Osteoblast (primary cell): ENCODE results near the gene PAM. TPM values are rescaled to one million over a fixed set of nuclear protein-coding genes. Genes with fewer than 3 reads are reported as not detected.

Source experiments
- DNase-seq: peaks from one replicate; pipeline ENCODE4 v3.0.0; 2011; ENCODE audit warnings: low spot score, mixed read lengths; ENCODE audit not compliant: insufficient read length; ENCODE audit errors: missing footprints
- H2AFZ ChIP-seq: 2 replicates; pipeline ENCODE4 v1.6.0; 2011; ENCODE audit warnings: mild to moderate bottlenecking, low read length
- H3K27ac ChIP-seq: 2 replicates; pipeline ENCODE4 v1.5.1; 2011; ENCODE audit warnings: mild to moderate bottlenecking, low read depth, low read length, moderate library complexity
- H3K27me3 ChIP-seq: 2 replicates; pipeline ENCODE4 v1.6.0; 2012; ENCODE audit warnings: mild to moderate bottlenecking, control low read depth, inconsistent platforms, low read length, moderate library complexity; ENCODE audit not compliant: insufficient read depth
- H3K36me3 ChIP-seq: 2 replicates; pipeline ENCODE4 v1.5.1; 2011; ENCODE audit warnings: mild to moderate bottlenecking, low read length, control low read depth, moderate library complexity; ENCODE audit not compliant: insufficient read depth
- H3K4me1 ChIP-seq: 2 replicates; pipeline ENCODE4 v1.5.1; 2011; ENCODE audit warnings: mild to moderate bottlenecking, low read length, control low read depth, moderate library complexity; ENCODE audit not compliant: insufficient read depth
- H3K4me2 ChIP-seq: 2 replicates; pipeline ENCODE4 v1.6.0; 2011; ENCODE audit warnings: mild to moderate bottlenecking, low read length; ENCODE audit not compliant: insufficient read depth
- H3K4me3 ChIP-seq: fragments of 200-600 bp; sonication (generic); 3 replicates; pipeline ENCODE4 v1.5.1; 2012; ENCODE audit warnings: mild to moderate bottlenecking, low read length, inconsistent platforms; ENCODE audit not compliant: insufficient read depth
- H3K79me2 ChIP-seq: 2 replicates; pipeline ENCODE4 v1.6.0; 2012; ENCODE audit warnings: mild to moderate bottlenecking, low read length, control low read depth, inconsistent platforms; ENCODE audit not compliant: insufficient read depth
- H3K9me3 ChIP-seq: 2 replicates; pipeline ENCODE4 v1.5.1; 2011; ENCODE audit warnings: low read depth, low read length, control low read depth
- H4K20me1 ChIP-seq: 2 replicates; pipeline ENCODE4 v1.6.0; 2012; ENCODE audit warnings: mild to moderate bottlenecking, low read length, control low read depth; ENCODE audit not compliant: insufficient read depth
- CTCF ChIP-seq: IDR thresholded peaks from 2 replicates; pipeline ENCODE4 v1.5.1; 2011; ENCODE audit warnings: mild to moderate bottlenecking, low read depth, low read length, moderate library complexity; ENCODE audit errors: extremely low read depth
- total RNA-seq: library from RNA; depleted of rRNA; stranded (reverse); fragments of >200 nt; gene quantifications from 2 replicates; pipeline ENCODE4 v1.2.3, GENCODE V29; 2012

PAM gene
- total RNA-seq, 1 donor = 248 TPM

- Histone ChIP-seq H3K4me2 (no peak overlapping the region), H3K9me3 (no peaks in the 10 kb centered on the region), H2AFZ (no peak overlapping the region), H3K79me2 (no peaks in the 10 kb centered on the region), H3K4me1 (no peaks in the 10 kb centered on the region), H3K4me3 (no peak overlapping the region), H3K27me3 (no peaks in the 10 kb centered on the region), H4K20me1 (no peaks in the 10 kb centered on the region), H3K36me3 (peaks cover 8% of the 10 kb centered on the region), H3K27ac (no peak overlapping the region)
- TF ChIP-seq CTCF = no peak
- DNase-seq = no peak
Measured at GRCh38 chr5:102946414-102946813, 191.3 kb downstream of the PAM start.

GRCh38 chr5:102946971-102947370 is 191.9 kb downstream of the PAM start:
- no peak for TF ChIP-seq CTCF
- no peak overlapping the region for H3K27ac ChIP-seq
- DNase-seq = no peak
- no peak overlapping the region for H3K4me2 ChIP-seq
- no peaks in the 10 kb centered on the region for H4K20me1 ChIP-seq
- H3K79me2 ChIP-seq = no peaks in the 10 kb centered on the region
- H3K27me3 ChIP-seq = no peaks in the 10 kb centered on the region
- no peaks in the 10 kb centered on the region for H3K4me1 ChIP-seq
- no peak overlapping the region for H3K4me3 ChIP-seq
- H3K36me3 ChIP-seq = peaks cover 9% of the 10 kb centered on the region
- H2AFZ ChIP-seq = no peak overlapping the region
- H3K9me3 ChIP-seq = no peaks in the 10 kb centered on the region

DNA sequence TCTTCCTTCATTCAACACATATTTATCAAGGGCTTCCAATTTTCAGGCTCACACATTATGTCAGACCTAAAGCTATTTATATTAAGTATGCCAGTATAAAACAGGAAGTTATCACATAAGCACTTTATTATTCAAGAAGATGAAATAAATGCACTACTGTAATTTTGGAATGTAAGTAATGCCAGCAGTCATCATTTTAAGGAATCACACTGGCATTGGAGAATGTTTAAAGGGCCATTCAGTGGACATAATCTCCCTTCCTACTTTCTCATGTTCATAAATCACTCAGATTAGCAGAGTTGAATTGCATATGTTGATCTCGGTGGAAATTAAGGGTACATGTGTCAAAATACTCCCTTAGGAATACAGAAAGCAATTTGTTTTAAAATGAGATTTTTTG is 200.4 kb downstream of the PAM start:
- no peak for TF ChIP-seq CTCF
- Histone ChIP-seq H3K9me3 (no peaks in the 10 kb centered on the region), H3K36me3 (peaks cover 13% of the 10 kb centered on the region), H3K4me2 (no peak overlapping the region), H4K20me1 (no peaks in the 10 kb centered on the region), H2AFZ (no peak overlapping the region), H3K27me3 (no peaks in the 10 kb centered on the region), H3K27ac (no peak overlapping the region), H3K4me1 (peaks cover 15% of the 10 kb centered on the region), H3K79me2 (no peaks in the 10 kb centered on the region), H3K4me3 (no peak overlapping the region)
- no peak for DNase-seq

DNA sequence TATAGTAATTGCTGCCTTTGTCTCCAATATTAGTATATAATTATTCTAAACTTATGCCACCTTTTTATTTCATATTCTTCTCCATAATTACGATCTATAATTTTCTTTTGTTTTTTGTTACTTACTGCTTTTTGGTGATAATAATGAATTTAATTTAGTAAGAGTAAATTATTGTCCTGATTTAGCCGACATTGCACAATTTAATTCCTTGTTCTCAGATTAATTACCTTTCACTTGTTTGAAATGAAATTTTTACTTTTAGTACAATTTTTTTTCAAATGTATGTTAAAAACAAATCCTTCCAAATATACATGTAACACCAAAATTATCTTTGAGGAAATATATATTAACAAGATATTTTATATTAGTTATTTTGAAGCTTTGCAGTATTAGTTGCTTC is 201.5 kb downstream of the PAM start:
- H3K27ac ChIP-seq = no peak overlapping the region
- H3K27me3 ChIP-seq = no peaks in the 10 kb centered on the region
- peaks cover 15% of the 10 kb centered on the region for H3K4me1 ChIP-seq
- H3K4me3 ChIP-seq = no peak overlapping the region
- no peak overlapping the region for H2AFZ ChIP-seq
- no peak for TF ChIP-seq CTCF
- no peaks in the 10 kb centered on the region for H3K79me2 ChIP-seq
- peaks cover 5% of the 10 kb centered on the region for H3K36me3 ChIP-seq
- H3K9me3 ChIP-seq = no peaks in the 10 kb centered on the region
- no peak overlapping the region for H3K4me2 ChIP-seq
- no peak for DNase-seq
- H4K20me1 ChIP-seq = no peaks in the 10 kb centered on the region
